ENCODE measurements around the gene TFF3.
A peak's percentile ranks its signal among the peaks of the same experiment; 100 is the strongest.

The TFF3 gene

DNA sequence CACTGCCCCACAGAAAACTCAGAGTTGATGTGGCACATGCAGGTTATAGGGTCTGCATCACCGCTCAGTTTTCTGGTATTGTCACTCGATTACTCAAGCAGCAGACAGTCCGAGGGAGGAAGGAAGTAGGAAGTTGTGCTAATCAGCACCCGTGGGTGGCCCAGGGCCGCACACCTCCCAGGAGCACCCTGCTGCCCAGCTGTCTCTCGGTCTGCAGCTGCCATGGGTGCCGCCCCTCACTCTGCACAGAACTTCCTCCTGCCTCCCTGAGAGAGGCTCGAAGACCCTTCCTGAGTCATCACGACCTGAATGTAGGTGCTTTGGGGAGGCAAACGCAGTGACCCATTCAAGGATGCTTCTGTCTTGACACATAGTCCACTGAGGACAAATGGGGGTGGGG lies 4.2 kb upstream of the TFF3 start:
- DNase-seq (ENCODE audit: low read depth), result peak; percentile 90
- TF ChIP-seq CTCF (IDR thresholded peaks at IDR 0.05; ENCODE audit: low read depth, low read length) (no peak), POLR2A (IDR thresholded peaks at IDR 0.05; ENCODE audit: extremely low read depth, insufficient read length) (no peak), MYC (IDR thresholded peaks at IDR 0.05; ENCODE audit: low read depth, low read length) (peak; percentile 26)
- TF ChIP-seq, protein P1, sequence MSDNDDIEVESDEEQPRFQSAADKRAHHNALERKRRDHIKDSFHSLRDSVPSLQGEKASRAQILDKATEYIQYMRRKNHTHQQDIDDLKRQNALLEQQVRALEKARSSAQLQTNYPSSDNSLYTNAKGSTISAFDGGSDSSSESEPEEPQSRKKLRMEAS (IDR thresholded peaks at IDR 0.05; ENCODE audit: low read depth, low read length), result no peak; the same call in none of the 2 replicates
- no peak overlapping the region for H3K4me3 ChIP-seq (ENCODE audit: low read depth, low read length)

DNA sequence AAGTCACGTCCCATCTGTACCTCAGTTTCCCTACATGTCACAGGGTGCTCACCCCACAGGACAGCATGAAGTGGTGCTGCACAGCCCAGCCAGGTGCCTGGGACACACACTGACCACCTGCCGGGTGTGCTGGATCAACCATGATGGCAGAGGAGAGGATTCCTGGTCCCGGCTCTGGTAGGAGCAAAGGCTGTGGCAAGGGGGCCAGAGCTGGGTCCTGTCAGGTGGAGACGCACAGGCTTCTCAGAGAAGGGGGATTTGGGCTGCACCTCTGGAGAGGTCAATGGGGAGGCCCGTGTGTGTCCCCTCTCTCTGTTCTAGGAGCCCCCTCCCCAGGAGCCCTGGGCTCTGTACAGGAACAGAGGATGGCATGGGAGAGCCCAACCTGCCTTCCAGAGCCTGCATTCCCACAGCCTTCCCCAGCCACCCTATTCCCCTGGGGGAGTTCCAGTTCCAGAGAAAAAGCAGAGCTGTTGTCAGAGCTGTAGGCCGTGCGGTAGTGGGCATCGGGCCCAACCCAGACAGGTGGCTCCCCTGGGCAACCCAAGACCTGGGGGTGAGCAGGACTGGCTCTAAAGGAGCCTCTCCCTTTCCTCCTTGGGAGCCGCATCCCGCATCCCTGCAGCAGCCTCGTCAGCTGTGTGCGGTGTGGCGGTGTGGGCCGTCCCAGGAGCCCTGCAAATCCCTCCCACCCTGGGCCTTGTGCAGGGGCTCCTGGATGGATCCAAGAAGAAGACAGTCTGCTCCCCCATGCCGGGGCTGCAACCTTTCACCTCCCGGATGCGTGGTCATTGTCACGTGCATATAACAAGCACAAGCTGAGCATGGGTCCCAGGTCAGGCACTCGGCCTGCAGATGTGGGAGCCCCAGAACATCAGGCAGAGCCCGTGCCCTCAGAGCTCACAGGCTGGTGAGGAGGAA lies 2.9 kb upstream of the TFF3 start:
- H3K4me3 ChIP-seq (ENCODE audit: low read depth, low read length), result no peak overlapping the region
- DNase-seq (ENCODE audit: low read depth), result no peak
- TF ChIP-seq POLR2A (IDR thresholded peaks at IDR 0.05; ENCODE audit: extremely low read depth, insufficient read length) (no peak), MYC (IDR thresholded peaks at IDR 0.05; ENCODE audit: low read depth, low read length) (no peak), CTCF (IDR thresholded peaks at IDR 0.05; ENCODE audit: low read depth, low read length) (no peak)
- TF ChIP-seq, protein P1 (IDR thresholded peaks at IDR 0.05; ENCODE audit: low read depth, low read length), result no peak

DNA sequence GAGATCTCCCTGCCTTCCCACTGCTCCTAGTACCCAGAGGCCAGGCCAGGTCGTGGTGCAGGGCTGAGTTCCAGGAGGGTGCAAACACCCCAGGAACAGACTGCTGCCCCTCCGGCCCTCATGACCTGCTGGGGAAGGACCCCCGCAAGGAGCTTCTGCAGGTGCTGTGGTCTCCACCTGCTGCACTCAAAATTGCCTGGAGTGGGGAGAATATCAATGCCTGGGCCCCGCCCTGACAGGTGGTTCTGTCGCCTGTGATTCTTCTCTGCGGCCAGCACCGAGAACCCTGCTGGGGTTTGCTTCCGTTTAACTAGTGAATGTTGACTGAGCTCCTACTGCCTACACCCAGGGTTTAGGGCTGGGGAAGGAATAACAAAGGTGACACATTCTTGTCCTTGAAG lies 2.1 kb upstream of the TFF3 start:
- DNase-seq (ENCODE audit: low read depth), result peak; percentile 20
- TF ChIP-seq CTCF (IDR thresholded peaks at IDR 0.05; ENCODE audit: low read depth, low read length), result no peak
- TF ChIP-seq MYC (IDR thresholded peaks at IDR 0.05; ENCODE audit: low read depth, low read length), result no peak
- TF ChIP-seq, protein P1 (IDR thresholded peaks at IDR 0.05; ENCODE audit: low read depth, low read length), result no peak
- no peak for TF ChIP-seq POLR2A (IDR thresholded peaks at IDR 0.05; ENCODE audit: extremely low read depth, insufficient read length)
- no peak overlapping the region for H3K4me3 ChIP-seq (ENCODE audit: low read depth, low read length)

DNA sequence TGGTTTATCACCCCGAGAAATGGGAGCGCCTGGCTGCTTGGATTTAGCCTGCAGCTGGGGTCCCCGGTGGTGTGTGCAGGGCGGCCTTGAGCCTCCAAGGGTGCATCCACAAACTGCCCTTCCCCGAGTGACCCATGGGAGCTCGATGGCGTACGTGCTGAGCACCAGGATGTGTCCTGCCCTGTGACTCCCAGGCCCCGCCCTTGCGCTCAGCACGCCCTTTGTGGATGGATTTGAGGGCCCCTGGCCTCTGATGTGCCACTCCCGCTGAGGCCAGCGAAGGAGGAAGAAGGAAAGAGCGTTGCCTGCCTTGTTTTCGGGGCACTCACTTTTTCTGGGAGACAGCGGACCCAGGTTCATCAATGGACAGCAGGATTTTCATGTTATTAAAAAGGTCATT lies 1.7 kb upstream of the TFF3 start:
- no peak for DNase-seq (ENCODE audit: low read depth)
- no peak overlapping the region for H3K4me3 ChIP-seq (ENCODE audit: low read depth, low read length)
- TF ChIP-seq MYC (IDR thresholded peaks at IDR 0.05; ENCODE audit: low read depth, low read length) (no peak), POLR2A (IDR thresholded peaks at IDR 0.05; ENCODE audit: extremely low read depth, insufficient read length) (no peak), CTCF (IDR thresholded peaks at IDR 0.05; ENCODE audit: low read depth, low read length) (no peak)
- TF ChIP-seq, protein P1 (IDR thresholded peaks at IDR 0.05; ENCODE audit: low read depth, low read length), result no peak

DNA sequence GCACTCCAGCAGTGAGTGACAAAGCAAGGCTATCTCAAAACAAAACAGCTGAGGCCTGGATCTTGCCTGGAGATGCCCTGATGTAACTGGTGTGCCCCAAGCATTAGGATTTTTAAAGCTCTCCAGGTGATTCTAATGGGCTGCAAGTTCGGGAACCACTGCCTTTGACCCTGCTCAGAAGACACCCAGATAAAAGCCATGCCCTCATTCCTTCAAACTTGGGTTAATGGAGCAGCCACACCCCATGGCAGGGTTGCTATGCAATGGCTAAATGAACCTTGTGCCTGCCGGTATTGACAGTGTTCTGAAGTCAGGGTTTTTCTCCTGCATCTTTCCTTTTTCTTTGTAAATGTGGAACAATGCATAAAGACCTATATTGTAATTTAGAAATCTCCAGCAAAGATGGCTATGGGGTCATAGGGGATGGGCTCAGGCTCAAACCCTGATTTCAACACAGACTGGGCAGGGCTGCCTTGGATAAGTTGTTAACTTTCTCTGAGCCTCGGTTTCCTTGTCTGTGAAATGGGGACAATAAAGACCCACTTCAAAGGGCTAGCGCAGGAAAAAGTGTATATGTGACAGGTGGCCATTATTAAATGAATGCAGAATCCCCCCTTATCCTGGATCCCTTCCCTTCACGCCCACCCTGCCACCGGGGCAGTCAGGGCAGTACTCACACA lies 453 bp downstream of the TFF3 start:
- H3K4me3 ChIP-seq (ENCODE audit: low read depth, low read length), result no peak overlapping the region
- TF ChIP-seq, protein P1 (IDR thresholded peaks at IDR 0.05; ENCODE audit: low read depth, low read length), result no peak
- TF ChIP-seq CTCF (IDR thresholded peaks at IDR 0.05; ENCODE audit: low read depth, low read length), result no peak
- DNase-seq (ENCODE audit: low read depth), result no peak
